K562 (cell line): Measurements from ENCODE around the gene PID1. TPM values are rescaled to one million over a fixed set of nuclear protein-coding genes. Genes with fewer than 3 reads are reported as not detected.

Experiments
- EP400 ChIP-seq: fragments of 450-650 bp; IDR thresholded peaks from 2 replicates; pipeline ENCODE4 v1.6.1; 2017; ENCODE audit warnings: antibody characterized with exemption, mild to moderate bottlenecking, moderate library complexity
- HDAC2 ChIP-seq: fragments of 450-650 bp; IDR thresholded peaks from 2 replicates; pipeline ENCODE4 v1.6.1; 2016; ENCODE audit warnings: mild to moderate bottlenecking
- IRF9 ChIP-seq: fragments of 450-650 bp; IDR thresholded peaks from 2 replicates; pipeline ENCODE4 v1.6.1; 2016; ENCODE audit warnings: missing biosample characterization, missing genetic modification characterization
- MCM3 ChIP-seq: fragments of 450-650 bp; IDR thresholded peaks from 2 replicates; pipeline ENCODE4 v1.6.1; 2016
- PKNOX1 ChIP-seq: fragments of 450-650 bp; IDR thresholded peaks from 2 replicates; pipeline ENCODE4 v1.6.1; 2016
- RBM34 ChIP-seq: fragments of 200-400 bp; formaldehyde crosslinking; IDR thresholded peaks from 2 replicates; pipeline ENCODE4 v1.6.1; 2018; ENCODE audit warnings: low read length, borderline replicate concordance; ENCODE audit not compliant: insufficient read depth
- SFPQ ChIP-seq: fragments of 200-400 bp; formaldehyde crosslinking; IDR thresholded peaks from 2 replicates; pipeline ENCODE4 v1.6.1; 2017; ENCODE audit warnings: mild to moderate bottlenecking, low read depth, low read length, moderate library complexity
- TEAD4 ChIP-seq, 2 experiments: sonication (generic) in 1 of 2; formaldehyde crosslinking in 1 of 2; IDR thresholded peaks; 2 replicates each; pipeline versions ENCODE4 v1.6.1 to v1.8.0; 2012 to 2022; ENCODE audit warnings: borderline replicate concordance in 1 of 2, inconsistent platforms in 1 of 2, low read length in 1 of 2, mild to moderate bottlenecking in 1 of 2, missing genetic modification reagents in 1 of 2
- ZFP1 ChIP-seq: fragments of 450-650 bp; formaldehyde crosslinking; IDR thresholded peaks from 2 replicates; pipeline ENCODE4 v1.4.0; 2020; ENCODE audit warnings: mild to moderate bottlenecking, mixed read lengths
- ZNF133 ChIP-seq: fragments of 250-450 bp; sonication (Bioruptor Pico); IDR thresholded peaks from 2 replicates; pipeline ENCODE4 v1.4.0; 2020; ENCODE audit warnings: mild to moderate bottlenecking
- polyA plus RNA-seq, 8 experiments: library from polyadenylated mRNA; depleted of rRNA in 4 of 8; stranded (reverse) in 5 of 8; unstranded in 3 of 8; fragments of >200 nt; fragmentation: Nextera tagmentation in 2 of 8; fragmentation: Illumina TruSeq in 1 of 8; extraction: Ambion mirVana in 2 of 8; extraction: Trizol in 1 of 8; gene quantifications; 2 replicates each; pipeline versions ENCODE4 v1.2.1 to v1.2.3, GENCODE V29; 2011 to 2014; ENCODE audit warnings: inconsistent platforms in 1 of 8, missing spikeins in 1 of 8
- total RNA-seq, 7 experiments: library from RNA; depleted of rRNA in 6 of 7; stranded (reverse); fragments of >200 nt in 6 of 7; fragmentation: Illumina TruSeq in 2 of 7; extraction: Trizol in 2 of 7; gene quantifications; 2 replicates each; pipeline versions ENCODE4 v1.2.1 to v1.2.3, GENCODE V29; 2011 to 2021; ENCODE audit warnings: low replicate concordance in 1 of 7

Gene PID1
- total and polyA plus RNA-seq, 9 of the 15 experiments (the other 6 are each of a cell fraction or from before 2014, with no cell fraction given) = not detected

- no peak for TF ChIP-seq PKNOX1
- TF ChIP-seq ZFP1 (CRISPR knock-in tag) = no peak
- no peak for TF ChIP-seq ZNF133 (CRISPR knock-in tag)
- TF ChIP-seq TEAD4 (IDR thresholded peaks at IDR 0.05; ENCODE audit: low read length) = no peak
- no peak for TF ChIP-seq TEAD4 (CRISPR knock-in tag; IDR thresholded peaks at IDR 0.05; ENCODE audit: borderline replicate concordance)
- no peak for TF ChIP-seq MCM3
- no peak for TF ChIP-seq HDAC2
- TF ChIP-seq IRF9 (tag) = no peak
- no peak for TF ChIP-seq RBM34
- no peak for TF ChIP-seq SFPQ
- TF ChIP-seq EP400 = no peak
- TF ChIP-seq, all 486 proteins: peak for 0
Measured at GRCh38 chr2:229066121-229066715, 204.9 kb downstream of the PID1 start (continued).
